NCI-H2029 (cell line): ENCODE data around the gene EML1.

Experiments used
- DNase-seq: peaks from one replicate; lab custom pipeline; 2025; lab: John Stamatoyannopoulos, UW

The EML1 gene

GRCh38 chr14:99829450-99829849 is 36.2 kb downstream of the EML1 start:
- DNase-seq = no peak

GRCh38 chr14:99831303-99831702 is 38.1 kb downstream of the EML1 start:
- no peak for DNase-seq

- no peak for DNase-seq
Observed at GRCh38 chr14:99831903-99832685, 38.9 kb downstream of the EML1 start.

GRCh38 chr14:99837822-99838221 is 44.6 kb downstream of the EML1 start:
- DNase-seq = no peak

DNA sequence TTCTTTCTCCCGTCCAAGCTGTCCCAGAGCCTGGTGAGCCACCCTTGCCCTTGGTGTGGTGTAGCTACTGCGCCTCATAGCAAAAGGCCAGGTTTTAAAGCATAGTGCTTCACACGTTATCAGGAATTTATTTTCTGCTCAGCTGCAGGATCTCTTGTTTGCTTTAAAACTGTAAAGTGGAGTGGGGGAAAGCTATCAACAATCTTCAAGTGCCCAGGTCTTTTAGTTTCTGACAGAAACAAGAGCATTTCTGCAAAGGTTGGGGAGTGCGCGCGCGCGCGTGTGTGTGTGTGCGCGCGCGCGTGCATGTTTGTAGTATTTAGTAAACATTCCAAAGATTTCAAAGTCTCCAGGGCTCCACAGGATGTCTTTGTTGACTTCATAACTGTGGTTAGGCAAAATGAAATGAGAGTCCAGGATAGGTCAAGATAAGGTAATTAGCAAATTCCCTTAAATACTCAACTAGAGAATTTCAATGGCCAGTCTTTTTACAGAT is 45.5 kb downstream of the EML1 start:
- DNase-seq = no peak

- no peak for DNase-seq
Observed at GRCh38 chr14:99839696-99840095, 46.5 kb downstream of the EML1 start.

DNA sequence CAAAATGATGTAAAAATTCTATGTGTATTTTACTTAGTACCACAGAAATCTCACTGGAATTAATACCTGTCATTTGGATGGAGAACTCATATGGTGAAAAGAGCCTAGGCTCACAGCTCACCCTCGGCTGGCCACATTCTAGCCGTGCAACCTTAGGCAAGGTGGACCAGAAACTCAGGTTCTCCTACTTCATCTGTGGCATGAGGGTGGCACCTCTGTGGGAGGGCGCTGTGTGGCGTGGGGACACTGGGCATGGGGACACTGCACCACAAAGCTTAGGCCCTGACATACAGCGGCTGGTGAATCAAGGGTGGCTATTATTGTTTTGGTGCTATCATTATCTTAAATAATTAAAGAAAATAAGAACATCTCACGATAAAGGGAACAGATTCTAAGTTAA is 47.1 kb downstream of the EML1 start:
- DNase-seq = no peak

DNA sequence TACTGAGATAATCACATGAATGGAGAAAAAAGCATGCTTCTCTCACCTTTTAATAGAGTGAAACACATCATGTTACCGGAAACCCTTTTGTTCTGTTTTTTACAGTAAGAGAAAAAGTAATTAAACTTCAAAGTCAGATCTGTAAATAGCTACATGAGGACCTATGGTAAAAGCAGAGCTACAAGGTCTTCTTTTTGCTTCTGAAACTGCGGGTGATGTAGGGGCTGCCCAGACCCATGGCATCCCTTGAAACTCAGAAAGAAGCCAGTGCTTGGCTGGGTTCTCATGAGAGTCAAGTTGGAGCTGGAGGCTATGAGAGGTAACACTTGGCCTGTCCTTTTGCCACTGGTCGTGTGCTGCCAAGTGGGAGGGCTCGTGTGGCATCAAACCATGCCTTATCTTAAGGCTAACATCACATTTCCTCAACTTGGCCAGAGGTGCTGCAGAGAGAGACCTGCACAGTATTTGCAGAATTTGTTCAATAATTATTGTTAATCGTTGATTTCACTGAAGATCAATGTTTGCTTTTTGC is 47.6 kb downstream of the EML1 start:
- DNase-seq = no peak

DNA sequence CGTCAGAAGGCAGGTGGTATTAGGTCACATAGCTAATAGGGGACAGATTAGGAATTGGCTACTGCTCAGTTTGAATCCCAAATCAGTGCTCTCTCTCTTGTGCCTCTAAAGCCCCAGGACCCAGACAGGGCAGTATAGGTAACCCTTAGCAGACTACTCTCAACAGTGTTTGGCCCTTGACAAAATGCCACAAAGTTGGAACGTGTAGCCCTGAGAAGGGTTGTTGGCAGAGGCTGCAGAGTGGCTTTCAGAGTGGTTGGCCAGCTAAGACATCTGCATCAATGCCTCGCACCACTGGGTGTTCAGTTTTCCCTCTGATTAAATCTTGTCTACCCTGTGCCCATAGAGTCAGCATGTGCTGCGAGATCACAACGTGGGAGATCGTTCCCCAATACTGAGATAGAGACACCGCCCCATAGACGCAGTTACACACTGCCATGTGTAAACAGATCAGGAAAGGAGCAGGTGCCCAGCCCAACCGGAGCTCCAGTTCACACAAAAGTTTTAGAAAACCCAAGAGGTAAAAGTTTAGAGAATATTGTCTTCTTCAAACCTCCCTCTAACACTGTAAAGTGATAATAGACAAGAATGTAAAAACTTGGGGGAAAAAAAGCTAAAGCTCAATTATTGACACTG is 48.3 kb downstream of the EML1 start:
- DNase-seq = no peak

- no peak for DNase-seq
Observed at GRCh38 chr14:99842141-99842540, 48.9 kb downstream of the EML1 start.

DNA sequence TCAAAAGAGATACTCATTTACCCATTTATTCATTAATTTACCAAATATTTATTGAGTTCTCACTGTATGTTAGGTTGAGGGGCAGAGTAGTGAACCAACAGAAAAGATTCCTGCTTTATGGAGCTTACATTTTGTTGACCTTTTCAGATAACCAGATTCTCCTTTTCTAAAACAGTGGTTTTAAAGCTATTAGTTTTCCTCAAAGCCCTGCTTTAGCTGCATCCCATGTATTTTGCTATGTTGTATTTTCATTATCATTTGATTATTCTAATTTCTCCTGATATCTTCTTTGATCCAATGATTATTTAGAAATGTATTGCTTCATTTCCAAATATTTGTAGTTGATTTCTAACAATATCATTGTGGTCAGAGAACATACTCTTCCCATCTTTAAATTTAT is 53.6 kb downstream of the EML1 start:
- no peak for DNase-seq

DNA sequence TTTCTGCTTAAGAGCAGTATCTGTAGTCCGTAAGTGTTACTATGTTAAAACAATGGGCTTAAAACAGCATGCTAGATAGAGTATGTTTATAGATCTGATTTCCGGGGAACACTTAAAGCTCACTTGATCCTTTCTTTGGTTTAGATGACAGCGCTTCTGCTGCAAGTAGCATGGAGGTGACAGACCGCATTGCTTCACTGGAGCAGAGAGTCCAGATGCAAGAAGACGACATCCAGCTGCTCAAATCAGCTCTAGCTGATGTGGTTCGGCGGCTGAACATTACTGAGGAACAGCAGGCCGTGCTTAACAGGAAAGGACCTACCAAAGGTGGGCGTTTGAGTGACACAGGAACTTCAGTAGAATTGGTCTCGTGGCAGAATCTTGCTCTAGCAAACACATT is 57.5 kb downstream of the EML1 start:
- DNase-seq = no peak

DNA sequence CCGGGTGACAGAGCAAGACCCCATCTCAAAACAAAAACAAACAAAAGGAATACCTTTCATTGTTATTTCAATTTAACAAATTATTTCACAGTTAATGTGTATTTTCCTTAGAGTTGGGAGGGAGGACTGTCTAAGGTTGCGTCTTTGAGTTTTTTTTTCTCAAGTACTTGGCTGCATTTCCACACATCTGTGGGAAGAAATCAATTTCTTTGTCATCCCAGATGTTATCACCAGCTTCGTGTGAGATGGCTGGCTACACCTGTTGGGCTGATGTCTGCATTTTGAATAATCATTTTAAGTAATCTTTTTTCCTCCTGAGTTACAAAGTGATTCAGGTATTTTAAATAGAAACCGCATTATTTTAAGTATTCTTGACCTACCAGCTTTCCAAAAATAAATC is 59.4 kb downstream of the EML1 start:
- no peak for DNase-seq

- DNase-seq = no peak
Observed at GRCh38 chr14:99853206-99853605, 60.0 kb downstream of the EML1 start.

GRCh38 chr14:99854831-99855230 is 61.6 kb downstream of the EML1 start:
- no peak for DNase-seq

GRCh38 chr14:99855271-99855670 is 62.1 kb downstream of the EML1 start:
- no peak for DNase-seq

DNA sequence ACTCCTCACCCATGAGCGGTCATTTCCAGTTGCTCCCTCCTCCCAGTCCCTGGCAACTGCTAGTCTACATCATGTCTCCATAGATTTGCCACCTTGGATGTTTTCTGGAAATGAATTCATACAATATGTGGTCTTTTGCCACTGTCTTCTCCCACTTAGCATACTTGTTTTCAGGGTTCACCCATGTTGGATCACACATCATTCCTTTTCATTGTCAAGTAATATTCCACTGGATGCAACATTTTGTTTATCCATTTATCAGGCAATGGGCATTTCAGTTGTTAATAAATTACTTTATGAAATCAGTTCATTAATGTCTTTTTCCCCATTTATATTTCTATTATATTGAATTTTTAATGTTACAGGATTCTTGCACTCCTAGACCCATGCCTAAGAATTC is 64.3 kb downstream of the EML1 start:
- DNase-seq = no peak

DNA sequence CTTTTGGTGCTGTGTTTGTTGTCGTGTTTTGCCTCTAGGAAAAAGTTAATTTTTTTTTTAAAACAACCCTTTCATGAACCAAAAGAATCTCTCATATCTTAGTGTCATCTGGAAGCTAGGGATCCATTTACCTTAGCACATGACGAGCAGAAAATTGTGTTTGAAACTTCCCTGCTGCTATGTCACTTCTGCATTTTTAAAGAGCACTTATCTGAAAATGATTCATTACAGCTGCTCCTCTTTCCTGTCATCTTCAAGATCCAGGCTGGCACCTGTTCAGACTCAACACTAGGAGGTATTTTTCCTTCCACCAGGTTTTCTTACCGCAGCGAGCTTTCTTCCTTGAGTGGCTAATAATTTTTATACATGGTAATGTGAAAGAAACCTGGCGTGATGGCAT is 67.0 kb downstream of the EML1 start:
- no peak for DNase-seq

DNA sequence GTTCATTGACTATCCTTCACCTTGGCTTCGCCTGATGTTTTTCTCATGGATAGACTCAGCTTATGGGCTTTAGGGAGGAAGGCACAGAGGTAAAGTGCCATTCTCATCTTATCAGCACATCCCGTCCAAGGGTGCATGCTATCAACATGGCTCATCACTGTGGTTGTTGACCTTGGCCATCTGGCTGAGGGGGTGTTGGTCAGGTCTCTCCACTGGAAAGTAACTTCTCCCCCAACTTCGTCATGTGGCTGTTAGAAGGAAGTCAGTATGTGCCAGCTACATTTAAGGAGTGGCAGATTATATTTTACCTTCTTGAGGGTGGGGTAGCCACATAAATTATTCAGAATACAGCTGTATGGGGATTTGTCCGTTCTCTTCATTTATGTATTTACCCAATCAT is 68.9 kb downstream of the EML1 start:
- DNase-seq = no peak

GRCh38 chr14:99863059-99863458 is 69.8 kb downstream of the EML1 start:
- no peak for DNase-seq

- no peak for DNase-seq
Observed at GRCh38 chr14:99865408-99865807, 72.2 kb downstream of the EML1 start.

- DNase-seq = no peak
Observed at GRCh38 chr14:99870617-99871016, 77.4 kb downstream of the EML1 start.

DNA sequence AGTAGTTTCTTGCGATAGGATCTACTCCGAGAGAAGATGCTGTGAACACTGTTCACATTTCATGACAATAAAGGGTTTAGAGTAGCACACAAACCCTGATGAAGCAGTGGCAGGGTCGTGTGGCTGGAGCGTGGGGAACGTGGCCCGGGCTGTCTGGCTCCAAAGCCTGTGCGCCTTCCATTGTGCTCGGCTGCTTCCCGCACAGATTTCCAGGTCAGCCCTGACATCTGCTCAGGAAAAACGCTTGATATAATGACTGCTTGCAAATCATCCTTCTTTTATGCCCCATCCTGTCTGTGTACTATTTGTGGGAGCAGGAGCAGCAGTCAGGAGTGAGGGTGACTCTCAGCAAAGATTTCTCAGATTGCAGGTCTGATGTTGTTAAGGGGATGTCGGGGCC is 78.6 kb downstream of the EML1 start:
- DNase-seq = no peak
